Measurements from ENCODE around the gene TXNRD1.
"Not testable (repeated sequence)": the region's sequence is repeated elsewhere in the genome, so short reads cannot be mapped to it uniquely, and the experiment has no call there.

TXNRD1 gene

DNA sequence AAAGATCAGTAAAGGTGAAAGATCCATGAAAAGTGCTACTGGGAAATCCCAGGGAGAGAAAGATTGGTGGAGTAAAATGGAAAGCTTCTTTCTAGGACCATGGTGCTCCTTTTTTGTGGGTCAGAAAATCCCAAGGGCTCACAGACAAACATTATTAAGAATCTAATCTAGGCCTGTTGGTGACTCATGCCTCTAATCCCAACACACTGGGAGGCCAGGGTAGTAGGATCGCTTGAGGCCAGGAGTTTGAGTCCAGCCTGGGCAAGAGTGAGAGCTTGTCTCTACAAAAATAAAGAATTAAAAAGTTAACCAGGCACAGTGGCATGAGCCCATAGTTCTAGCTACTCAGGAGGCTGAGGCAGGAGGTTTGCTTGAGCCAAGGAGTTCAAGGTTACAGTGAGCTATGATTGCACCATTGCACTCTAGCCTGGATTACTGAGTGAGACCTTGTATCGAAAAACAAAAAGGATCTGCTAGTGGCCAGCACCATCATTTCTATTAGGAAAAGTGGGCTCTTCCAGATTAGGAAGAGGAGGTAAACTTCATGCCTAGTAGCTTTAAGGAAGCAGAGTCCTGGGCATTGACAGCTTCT, 43.0 kb downstream of the TXNRD1 start:
- H3K9me3 ChIP-seq (ENCODE audit: control insufficient read depth, insufficient read depth, low read length), result no peaks in the 10 kb centered on the region
- no peaks in the 10 kb centered on the region for H3K79me2 ChIP-seq (ENCODE audit: control insufficient read depth, low read length)
- H3K4me2 ChIP-seq (ENCODE audit: low read length), result no peak overlapping the region
- no peaks in the 10 kb centered on the region for H4K20me1 ChIP-seq (ENCODE audit: control insufficient read depth, insufficient read depth, low read depth, low read length)
- TF ChIP-seq, protein P1, sequence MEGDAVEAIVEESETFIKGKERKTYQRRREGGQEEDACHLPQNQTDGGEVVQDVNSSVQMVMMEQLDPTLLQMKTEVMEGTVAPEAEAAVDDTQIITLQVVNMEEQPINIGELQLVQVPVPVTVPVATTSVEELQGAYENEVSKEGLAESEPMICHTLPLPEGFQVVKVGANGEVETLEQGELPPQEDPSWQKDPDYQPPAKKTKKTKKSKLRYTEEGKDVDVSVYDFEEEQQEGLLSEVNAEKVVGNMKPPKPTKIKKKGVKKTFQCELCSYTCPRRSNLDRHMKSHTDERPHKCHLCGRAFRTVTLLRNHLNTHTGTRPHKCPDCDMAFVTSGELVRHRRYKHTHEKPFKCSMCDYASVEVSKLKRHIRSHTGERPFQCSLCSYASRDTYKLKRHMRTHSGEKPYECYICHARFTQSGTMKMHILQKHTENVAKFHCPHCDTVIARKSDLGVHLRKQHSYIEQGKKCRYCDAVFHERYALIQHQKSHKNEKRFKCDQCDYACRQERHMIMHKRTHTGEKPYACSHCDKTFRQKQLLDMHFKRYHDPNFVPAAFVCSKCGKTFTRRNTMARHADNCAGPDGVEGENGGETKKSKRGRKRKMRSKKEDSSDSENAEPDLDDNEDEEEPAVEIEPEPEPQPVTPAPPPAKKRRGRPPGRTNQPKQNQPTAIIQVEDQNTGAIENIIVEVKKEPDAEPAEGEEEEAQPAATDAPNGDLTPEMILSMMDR (IDR thresholded peaks at IDR 0.05; ENCODE audit: low read depth, low read length, poor library complexity, severe bottlenecking), result no peak
- TF ChIP-seq EZH2phosphoT487 (IDR thresholded peaks at IDR 0.05; ENCODE audit: borderline replicate concordance, low read length), result no peak
- H3K4me1 ChIP-seq (ENCODE audit: control insufficient read depth, low read length), result peaks cover 9% of the 10 kb centered on the region
- H3K36me3 ChIP-seq (ENCODE audit: control insufficient read depth, low read length), result no peaks in the 10 kb centered on the region
- H3K27me3 ChIP-seq (ENCODE audit: control insufficient read depth, low read length), result no peaks in the 10 kb centered on the region
- no peak overlapping the region for H3K4me3 ChIP-seq (ENCODE audit: low read length)
- H3K9me2 ChIP-seq (replicated peaks; ENCODE audit: control insufficient read depth, low read length), result no peaks in the 10 kb centered on the region
- H3F3A ChIP-seq (ENCODE audit: control insufficient read depth, insufficient read depth), result 0 out of 2 replicates have a peak, but pooled peaks cover 4% of the 10 kb centered on the region
- no peak overlapping the region for H3K27ac ChIP-seq (ENCODE audit: low read depth, low read length)

DNA sequence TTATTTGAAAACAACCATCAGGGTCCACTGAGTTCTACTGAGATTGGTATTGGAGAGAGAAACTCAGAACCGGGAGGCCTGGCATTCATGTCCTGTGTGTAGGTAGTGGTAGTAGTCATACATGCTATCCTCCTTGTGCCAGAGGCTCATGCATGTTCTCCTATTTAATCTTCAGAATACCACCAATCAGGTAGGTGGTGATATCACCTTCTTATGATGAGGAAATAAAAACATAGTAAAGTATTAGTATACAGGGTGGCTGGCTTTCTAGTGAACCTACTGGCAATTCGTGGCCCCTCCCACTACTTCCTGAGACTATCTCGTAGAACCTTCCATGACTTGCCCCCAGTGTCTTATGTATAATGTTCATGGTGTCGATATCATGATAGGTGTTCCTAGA, 47.4 kb downstream of the TXNRD1 start:
- TF ChIP-seq, protein P1 (IDR thresholded peaks at IDR 0.05; ENCODE audit: low read depth, low read length, poor library complexity, severe bottlenecking), result no peak
- H3K27me3 ChIP-seq (ENCODE audit: control insufficient read depth, low read length), result no peaks in the 10 kb centered on the region
- H3F3A ChIP-seq (ENCODE audit: control insufficient read depth, insufficient read depth), result no peaks in the 10 kb centered on the region
- no peaks in the 10 kb centered on the region for H3K9me3 ChIP-seq (ENCODE audit: control insufficient read depth, insufficient read depth, low read length)
- H4K20me1 ChIP-seq (ENCODE audit: control insufficient read depth, insufficient read depth, low read depth, low read length), result no peaks in the 10 kb centered on the region
- no peaks in the 10 kb centered on the region for H3K79me2 ChIP-seq (ENCODE audit: control insufficient read depth, low read length)
- no peaks in the 10 kb centered on the region for H3K9me2 ChIP-seq (replicated peaks; ENCODE audit: control insufficient read depth, low read length)
- H3K4me1 ChIP-seq (ENCODE audit: control insufficient read depth, low read length), result no peaks in the 10 kb centered on the region
- H3K4me3 ChIP-seq (ENCODE audit: low read length), result no peak overlapping the region
- H3K27ac ChIP-seq (ENCODE audit: low read depth, low read length), result no peak overlapping the region
- H3K36me3 ChIP-seq (ENCODE audit: control insufficient read depth, low read length), result no peaks in the 10 kb centered on the region
- H3K4me2 ChIP-seq (ENCODE audit: low read length), result no peak overlapping the region

DNA sequence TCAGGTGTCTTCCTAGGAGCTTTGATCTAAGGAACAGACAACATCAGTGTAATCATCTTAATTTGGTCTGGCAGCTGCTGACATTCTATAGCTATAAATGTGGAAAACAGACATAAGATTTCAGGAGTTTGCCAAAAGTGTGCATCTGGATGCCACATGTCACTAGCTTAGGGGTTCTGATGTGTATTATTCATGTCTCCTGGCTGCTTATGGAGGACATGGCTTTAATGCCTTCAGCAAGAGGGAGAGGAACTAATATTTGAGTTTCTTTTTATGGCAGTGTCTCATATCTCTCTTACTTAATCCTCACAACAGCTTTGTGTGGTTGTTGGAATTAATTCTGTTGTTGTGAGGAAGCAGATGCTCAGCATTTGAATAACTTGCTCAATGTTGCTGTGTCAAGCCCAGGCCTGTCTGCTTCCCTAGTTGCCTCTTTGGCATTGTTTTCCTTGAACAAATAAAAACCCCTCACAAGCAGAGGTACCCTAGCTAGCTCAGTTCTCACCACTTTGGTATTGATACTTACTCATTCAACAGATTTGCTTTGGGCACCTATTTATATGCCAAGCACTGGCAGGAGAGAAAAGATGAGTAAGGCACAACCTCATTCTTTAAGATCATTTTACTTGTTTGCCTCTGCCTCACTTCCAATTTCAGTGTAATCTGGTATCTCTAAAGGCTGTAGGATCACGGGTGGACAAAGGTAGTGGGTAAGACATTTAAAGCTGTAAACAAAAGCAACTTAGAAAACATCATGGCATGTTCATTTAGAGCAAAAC, 48.2 kb downstream of the TXNRD1 start:
- Histone ChIP-seq H3K27ac (ENCODE audit: low read depth, low read length) (no peak overlapping the region), H3K9me3 (ENCODE audit: control insufficient read depth, insufficient read depth, low read length) (no peaks in the 10 kb centered on the region), H3K4me2 (ENCODE audit: low read length) (no peak overlapping the region), H3K79me2 (ENCODE audit: control insufficient read depth, low read length) (no peaks in the 10 kb centered on the region), H4K20me1 (ENCODE audit: control insufficient read depth, insufficient read depth, low read depth, low read length) (no peaks in the 10 kb centered on the region), H3F3A (ENCODE audit: control insufficient read depth, insufficient read depth) (no peaks in the 10 kb centered on the region), H3K36me3 (ENCODE audit: control insufficient read depth, low read length) (no peaks in the 10 kb centered on the region), H3K4me3 (ENCODE audit: low read length) (no peak overlapping the region), H3K9me2 (replicated peaks; ENCODE audit: control insufficient read depth, low read length) (no peaks in the 10 kb centered on the region), H3K27me3 (ENCODE audit: control insufficient read depth, low read length) (no peaks in the 10 kb centered on the region), H3K4me1 (ENCODE audit: control insufficient read depth, low read length) (no peaks in the 10 kb centered on the region)
- TF ChIP-seq EZH2phosphoT487 (IDR thresholded peaks at IDR 0.05; ENCODE audit: borderline replicate concordance, low read length), result no peak
- TF ChIP-seq, protein P1 (IDR thresholded peaks at IDR 0.05; ENCODE audit: low read depth, low read length, poor library complexity, severe bottlenecking), result no peak

DNA sequence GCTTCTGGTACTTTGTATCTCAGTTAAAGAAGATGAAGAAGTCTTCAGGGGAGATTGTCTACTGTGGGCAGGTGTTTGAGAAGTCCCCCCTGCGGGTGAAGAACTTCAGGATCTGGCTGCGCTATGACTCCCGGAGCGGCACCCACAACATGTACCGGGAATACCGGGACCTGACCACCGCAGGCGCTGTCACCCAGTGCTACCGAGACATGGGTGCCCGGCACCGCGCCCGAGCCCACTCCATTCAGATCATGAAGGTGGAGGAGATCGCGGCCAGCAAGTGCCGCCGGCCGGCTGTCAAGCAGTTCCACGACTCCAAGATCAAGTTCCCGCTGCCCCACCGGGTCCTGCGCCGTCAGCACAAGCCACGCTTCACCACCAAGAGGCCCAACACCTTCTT, 49.9 kb downstream of the TXNRD1 start:
- H3K9me2 ChIP-seq (replicated peaks; ENCODE audit: control insufficient read depth, low read length); H3K27me3 ChIP-seq (ENCODE audit: control insufficient read depth, low read length): not testable (repeated sequence)

More for the DNA sequence above, 49.9 kb downstream of the TXNRD1 start:
- H3K79me2 ChIP-seq (ENCODE audit: control insufficient read depth, low read length); H3K4me3 ChIP-seq (ENCODE audit: low read length); H3K4me2 ChIP-seq (ENCODE audit: low read length); H3K4me1 ChIP-seq (ENCODE audit: control insufficient read depth, low read length); H3K27ac ChIP-seq (ENCODE audit: low read depth, low read length); H4K20me1 ChIP-seq (ENCODE audit: control insufficient read depth, insufficient read depth, low read depth, low read length); H3F3A ChIP-seq (ENCODE audit: control insufficient read depth, insufficient read depth); H3K9me3 ChIP-seq (ENCODE audit: control insufficient read depth, insufficient read depth, low read length); H3K36me3 ChIP-seq (ENCODE audit: control insufficient read depth, low read length): not testable (repeated sequence)

Measured in DOHH2 (cell line).